H1 (cell line): Measurements from ENCODE around the gene BATF3. TPM values are rescaled to one million over a fixed set of nuclear protein-coding genes. Genes with fewer than 3 reads are reported as not detected.

Source experiments
- FOSL1 ChIP-seq: IDR thresholded peaks from 2 replicates; pipeline ENCODE4 v1.6.1; 2011; ENCODE audit warnings: mild to moderate bottlenecking, low read depth, low read length, moderate library complexity; ENCODE audit not compliant: insufficient read depth
- SUZ12 ChIP-seq: fragments of 200-600 bp; sonication (generic); IDR thresholded peaks from 2 replicates; pipeline ENCODE4 v1.6.1; 2012; ENCODE audit warnings: mild to moderate bottlenecking, inconsistent platforms, low read length, moderate library complexity, mixed read lengths
- polyA plus RNA-seq, 7 experiments: library from polyadenylated mRNA; depleted of rRNA in 3 of 7; stranded (reverse) in 5 of 7; unstranded in 2 of 7; fragments of >200 nt in 5 of 7; fragments of 200-250 nt in 2 of 7; gene quantifications; 1 replicate in 5 of 7; 2 replicates in 1 of 7; 4 replicates in 1 of 7; pipeline versions ENCODE4 v1.2.1 to v1.2.3, GENCODE V29; 2011 to 2013; ENCODE audit warnings: missing spikeins in 2 of 7, mixed read lengths in 2 of 7
- total RNA-seq: library from RNA; stranded (reverse); fragmentation: NEBNext Ultra II Directional; extraction: Animal tissue kit (Norgen Biotek cat#: 25700); gene quantifications from 2 replicates; pipeline ENCODE4 v1.2.1, GENCODE V29; 2021
- TF ChIP-seq, protein P1 (sequence below): IDR thresholded peaks from 2 replicates; pipeline ENCODE4 v1.6.1; 2012; ENCODE audit warnings: low read length, inconsistent platforms

BATF3 gene
- total and polyA plus RNA-seq, 2 of the 8 experiments (the other 6 are each of a cell fraction or from before 2014, with no cell fraction given): 6.3 TPM

DNA sequence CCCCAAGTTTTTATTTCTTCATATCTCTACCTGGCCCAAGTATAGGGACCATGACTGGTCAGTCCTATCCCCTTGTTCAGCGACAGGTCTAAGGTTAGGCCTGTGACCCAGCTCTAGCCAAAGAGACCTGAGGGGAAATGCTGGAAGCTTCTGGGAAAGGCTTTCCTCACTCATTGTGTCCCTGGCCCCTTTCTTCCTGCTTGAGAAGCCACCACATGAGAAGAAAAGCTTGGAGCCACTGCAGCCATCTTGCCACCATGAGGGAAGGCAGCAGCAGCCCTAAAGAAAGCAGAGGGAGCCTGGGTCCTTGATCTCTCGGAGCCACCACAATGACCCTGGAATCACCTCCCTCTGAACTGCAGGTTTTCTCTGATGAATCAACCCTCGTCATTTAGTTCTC, 47.7 kb downstream of the BATF3 start (continued):
- TF ChIP-seq, protein P1, sequence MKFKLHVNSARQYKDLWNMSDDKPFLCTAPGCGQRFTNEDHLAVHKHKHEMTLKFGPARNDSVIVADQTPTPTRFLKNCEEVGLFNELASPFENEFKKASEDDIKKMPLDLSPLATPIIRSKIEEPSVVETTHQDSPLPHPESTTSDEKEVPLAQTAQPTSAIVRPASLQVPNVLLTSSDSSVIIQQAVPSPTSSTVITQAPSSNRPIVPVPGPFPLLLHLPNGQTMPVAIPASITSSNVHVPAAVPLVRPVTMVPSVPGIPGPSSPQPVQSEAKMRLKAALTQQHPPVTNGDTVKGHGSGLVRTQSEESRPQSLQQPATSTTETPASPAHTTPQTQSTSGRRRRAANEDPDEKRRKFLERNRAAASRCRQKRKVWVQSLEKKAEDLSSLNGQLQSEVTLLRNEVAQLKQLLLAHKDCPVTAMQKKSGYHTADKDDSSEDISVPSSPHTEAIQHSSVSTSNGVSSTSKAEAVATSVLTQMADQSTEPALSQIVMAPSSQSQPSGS: no peak
- TF ChIP-seq SUZ12: no peak
- TF ChIP-seq FOSL1: no peak
- TF ChIP-seq, all 59 proteins: peak for 0
